ENCODE data around the gene CCNL2.
A peak's percentile ranks its signal among the peaks of the same experiment; 100 is the strongest.

The CCNL2 gene

GRCh38 chr1:1364266-1364665 is 34.9 kb downstream of the CCNL2 start:
- no peaks in the 10 kb centered on the region for H3K27me3 ChIP-seq
- H3K27ac ChIP-seq = no peak overlapping the region
- no peak overlapping the region for H3K4me2 ChIP-seq
- peaks cover 0 to 8% (median 0%) of the 10 kb centered on the region in 11 experiments; a peak in 1 of 22 replicates for H4K20me1 ChIP-seq
- no peak for TF ChIP-seq Cebpa-rat (IDR thresholded peaks at IDR 0.05)
- no peak overlapping the region for H3K4me3 ChIP-seq
- peaks cover 3 to 11% (median 9%) of the 10 kb centered on the region in 10 experiments; a peak in 19 of 20 replicates for H3K4me1 ChIP-seq
- peaks cover 10 to 26% (median 21%) of the 10 kb centered on the region in 11 experiments; a peak in 20 of 22 replicates for H3K9me3 ChIP-seq (replicated peaks in 1 of 11)
- no peaks in the 10 kb centered on the region for H3K36me3 ChIP-seq
- H3K9ac ChIP-seq = no peak overlapping the region

DNA sequence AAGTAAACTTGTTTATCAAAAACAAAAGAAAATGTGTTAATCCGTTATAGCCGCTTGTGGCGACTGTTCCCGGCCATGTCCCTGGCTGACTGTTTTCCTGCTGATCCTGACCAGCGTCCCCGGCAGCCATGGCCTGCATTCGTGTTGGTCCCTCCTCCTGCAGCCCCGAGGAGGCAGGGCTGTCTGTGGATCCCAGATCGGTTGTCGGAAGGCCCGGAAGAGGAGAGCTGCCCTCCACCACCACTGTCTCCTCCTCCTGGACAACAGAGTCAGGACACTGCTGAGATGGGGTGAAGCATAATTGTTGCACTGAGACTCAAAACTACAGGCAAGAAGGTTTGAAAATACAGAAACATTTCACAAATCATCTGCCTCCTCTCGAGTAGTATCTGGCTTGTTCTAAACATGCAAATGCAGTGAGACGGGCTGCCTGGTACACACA is 37.1 kb downstream of the CCNL2 start:
- Histone ChIP-seq H3K36me3 (no peaks in the 10 kb centered on the region), H3K4me3 (no peak overlapping the region), H3K4me2 (no peak overlapping the region), H3K27me3 (peaks cover 0 to 16% (median 0%) of the 10 kb centered on the region in 11 experiments; a peak in 6 of 22 replicates), H4K20me1 (peaks cover 0 to 18% (median 5%) of the 10 kb centered on the region in 11 experiments; a peak in 6 of 22 replicates), H3K9ac (no peak overlapping the region), H3K9me3 (replicated peaks in 1 of 11) (peaks cover 5 to 18% (median 15%) of the 10 kb centered on the region in 11 experiments; a peak in 20 of 22 replicates), H3K4me1 (peaks cover 16 to 32% (median 28%) of the 10 kb centered on the region in 10 experiments), H3K27ac (no peak overlapping the region)
- no peak for TF ChIP-seq Cebpa-rat (IDR thresholded peaks at IDR 0.05)

- Histone ChIP-seq H3K9ac (no peak overlapping the region), H3K27me3 (peaks cover 0 to 16% (median 0%) of the 10 kb centered on the region in 11 experiments; a peak in 6 of 22 replicates), H4K20me1 (peaks cover 0 to 18% (median 5%) of the 10 kb centered on the region in 11 experiments; a peak in 6 of 22 replicates), H3K4me3 (no peak overlapping the region), H3K9me3 (replicated peaks in 1 of 11) (peaks cover 0 to 12% (median 9%) of the 10 kb centered on the region in 11 experiments; a peak in 20 of 22 replicates), H3K36me3 (no peaks in the 10 kb centered on the region), H3K4me2 (no peak overlapping the region), H3K27ac (no peak overlapping the region), H3K4me1 (peaks cover 16 to 35% (median 29%) of the 10 kb centered on the region in 10 experiments)
- no peak for TF ChIP-seq Cebpa-rat (IDR thresholded peaks at IDR 0.05)
Observed at GRCh38 chr1:1361233-1361981, 37.7 kb downstream of the CCNL2 start.

GRCh38 chr1:1360506-1361169 is 38.5 kb downstream of the CCNL2 start:
- no peak overlapping the region for H3K4me3 ChIP-seq
- no peak for TF ChIP-seq Cebpa-rat (IDR thresholded peaks at IDR 0.05)
- peaks cover 16 to 35% (median 29%) of the 10 kb centered on the region in 10 experiments for H3K4me1 ChIP-seq
- peaks cover 0 to 18% (median 5%) of the 10 kb centered on the region in 11 experiments; a peak in 6 of 22 replicates for H4K20me1 ChIP-seq
- no peak overlapping the region for H3K27ac ChIP-seq
- H3K4me2 ChIP-seq = no peak overlapping the region
- H3K9ac ChIP-seq = no peak overlapping the region
- peaks cover 0 to 16% (median 0%) of the 10 kb centered on the region in 11 experiments; a peak in 6 of 22 replicates for H3K27me3 ChIP-seq
- peaks cover 0 to 4% (median 2%) of the 10 kb centered on the region in 11 experiments; a peak in 14 of 22 replicates for H3K9me3 ChIP-seq (replicated peaks in 1 of 11)
- H3K36me3 ChIP-seq = no peaks in the 10 kb centered on the region

- Histone ChIP-seq H3K36me3 (no peaks in the 10 kb centered on the region), H3K27me3 (peaks cover 7 to 22% (median 7%) of the 10 kb centered on the region in 11 experiments), H3K4me3 (no peak overlapping the region), H3K4me2 (peak overlapping the region; percentile 39 to 99 (median 88); a peak in 19 of 22 replicates), H3K9me3 (replicated peaks in 1 of 11) (no peaks in the 10 kb centered on the region), H4K20me1 (peaks cover 0 to 18% (median 5%) of the 10 kb centered on the region in 11 experiments; a peak in 6 of 22 replicates), H3K4me1 (peaks cover 16 to 35% (median 29%) of the 10 kb centered on the region in 10 experiments), H3K9ac (peak overlapping the region in 1 of 11 experiments; percentile 46; a peak in 1 of 22 replicates), H3K27ac (0 out of 22 replicates have a peak overlapping the region, but pooled peaks of 1 of the 11 experiments have one; percentile 2)
- no peak for TF ChIP-seq Cebpa-rat (IDR thresholded peaks at IDR 0.05)
Observed at GRCh38 chr1:1359664-1360468, 39.3 kb downstream of the CCNL2 start.

DNA sequence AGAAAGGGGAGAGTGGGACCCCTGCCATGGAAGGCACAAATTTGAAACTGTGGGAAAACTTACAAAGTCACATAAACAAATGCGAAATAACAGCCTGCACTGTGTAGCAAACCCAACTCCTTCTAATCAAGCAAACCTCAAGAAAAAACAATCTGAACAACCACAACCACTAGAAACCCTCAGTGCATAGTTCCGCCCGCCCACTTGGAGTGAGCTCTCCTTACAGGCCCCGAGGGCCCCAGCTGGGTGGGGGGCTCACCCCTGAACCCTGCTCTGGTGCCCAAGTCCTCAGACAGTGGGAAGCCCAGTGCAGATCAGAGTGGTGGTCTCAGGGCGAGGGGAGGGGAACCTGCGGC is 39.8 kb downstream of the CCNL2 start:
- TF ChIP-seq Cebpa-rat (IDR thresholded peaks at IDR 0.05) = no peak
- H3K4me3 ChIP-seq = peak overlapping the region in 2 of 10 experiments; percentile 13 to 42; a peak in 2 of 20 replicates
- peak overlapping the region in 10 of 11 experiments; percentile 13 to 67 (median 28); a peak in 14 of 22 replicates for H3K9ac ChIP-seq
- no peaks in the 10 kb centered on the region for H3K36me3 ChIP-seq
- peaks cover 0 to 24% (median 7%) of the 10 kb centered on the region in 11 experiments; a peak in 10 of 22 replicates for H4K20me1 ChIP-seq
- peak overlapping the region; percentile 39 to 99 (median 88) for H3K4me2 ChIP-seq
- peaks cover 19 to 40% (median 34%) of the 10 kb centered on the region in 10 experiments for H3K4me1 ChIP-seq
- peaks cover 13 to 28% (median 13%) of the 10 kb centered on the region in 11 experiments for H3K27me3 ChIP-seq
- H3K9me3 ChIP-seq (replicated peaks in 1 of 11) = no peaks in the 10 kb centered on the region
- peak overlapping the region in 3 of 11 experiments; percentile 44 to 52 (median 44); a peak in 3 of 22 replicates for H3K27ac ChIP-seq

- H3K36me3 ChIP-seq = no peaks in the 10 kb centered on the region
- H3K4me2 ChIP-seq = peak within 1 kb of the TSS; percentile 39 to 99 (median 88)
- peak within 1 kb of the TSS in 10 of 11 experiments; percentile 13 to 67 (median 28); a peak in 15 of 22 replicates for H3K9ac ChIP-seq
- H3K27ac ChIP-seq = peak within 1 kb of the TSS in 4 of 11 experiments; percentile 41 to 52 (median 44); a peak in 7 of 22 replicates
- peaks cover 19 to 34% (median 19%) of the 10 kb centered on the region in 11 experiments for H3K27me3 ChIP-seq
- H3K4me1 ChIP-seq = peaks cover 25 to 46% (median 40%) of the 10 kb centered on the region in 10 experiments
- H4K20me1 ChIP-seq = peaks cover 0 to 30% (median 10%) of the 10 kb centered on the region in 11 experiments; a peak in 14 of 22 replicates
- no peak for TF ChIP-seq Cebpa-rat (IDR thresholded peaks at IDR 0.05)
- H3K9me3 ChIP-seq (replicated peaks in 1 of 11) = no peaks in the 10 kb centered on the region
- peak within 1 kb of the TSS in 3 of 10 experiments; percentile 8 to 42 (median 13); a peak in 5 of 20 replicates for H3K4me3 ChIP-seq
Observed at GRCh38 chr1:1358433-1359271, 40.5 kb downstream of the CCNL2 start, which contains the start of gene MXRA8. Gene MXRA8 (minus strand): TSS chr1:1358555. CDS start chr1:1358504, 51 bp downstream.

Measured in BLaER1 treated with 17β-estradiol and CSF1 and Interleukin-3, amounts not matched to agents 10 nM and 100 nM (cell line).